ENCODE results near the gene PHTF2.

- TF ChIP-seq, protein P1, sequence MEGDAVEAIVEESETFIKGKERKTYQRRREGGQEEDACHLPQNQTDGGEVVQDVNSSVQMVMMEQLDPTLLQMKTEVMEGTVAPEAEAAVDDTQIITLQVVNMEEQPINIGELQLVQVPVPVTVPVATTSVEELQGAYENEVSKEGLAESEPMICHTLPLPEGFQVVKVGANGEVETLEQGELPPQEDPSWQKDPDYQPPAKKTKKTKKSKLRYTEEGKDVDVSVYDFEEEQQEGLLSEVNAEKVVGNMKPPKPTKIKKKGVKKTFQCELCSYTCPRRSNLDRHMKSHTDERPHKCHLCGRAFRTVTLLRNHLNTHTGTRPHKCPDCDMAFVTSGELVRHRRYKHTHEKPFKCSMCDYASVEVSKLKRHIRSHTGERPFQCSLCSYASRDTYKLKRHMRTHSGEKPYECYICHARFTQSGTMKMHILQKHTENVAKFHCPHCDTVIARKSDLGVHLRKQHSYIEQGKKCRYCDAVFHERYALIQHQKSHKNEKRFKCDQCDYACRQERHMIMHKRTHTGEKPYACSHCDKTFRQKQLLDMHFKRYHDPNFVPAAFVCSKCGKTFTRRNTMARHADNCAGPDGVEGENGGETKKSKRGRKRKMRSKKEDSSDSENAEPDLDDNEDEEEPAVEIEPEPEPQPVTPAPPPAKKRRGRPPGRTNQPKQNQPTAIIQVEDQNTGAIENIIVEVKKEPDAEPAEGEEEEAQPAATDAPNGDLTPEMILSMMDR (IDR thresholded peaks at IDR 0.05; ENCODE audit: extremely low read depth in 1 of 2, insufficient read depth in 1 of 2, low read depth in 1 of 2, low read length in 2 of 2) = no peak
- no peak for TF ChIP-seq JUN (IDR thresholded peaks at IDR 0.05; ENCODE audit: borderline replicate concordance, insufficient read depth, insufficient read length, low read depth)
- TF ChIP-seq EZH2 (IDR thresholded peaks at IDR 0.05; ENCODE audit: borderline replicate concordance, low read depth, low read length, severe bottlenecking) = no peak
- TF ChIP-seq POLR2A (IDR thresholded peaks at IDR 0.05; ENCODE audit: low read depth, low read length) = no peak
- TF ChIP-seq MYC (IDR thresholded peaks at IDR 0.05; ENCODE audit: low read depth, low read length) = no peak
- TF ChIP-seq POLR2AphosphoS5 (IDR thresholded peaks at IDR 0.05; ENCODE audit: insufficient read depth, low read depth, low read length) = no peak
- TF ChIP-seq, protein P2, sequence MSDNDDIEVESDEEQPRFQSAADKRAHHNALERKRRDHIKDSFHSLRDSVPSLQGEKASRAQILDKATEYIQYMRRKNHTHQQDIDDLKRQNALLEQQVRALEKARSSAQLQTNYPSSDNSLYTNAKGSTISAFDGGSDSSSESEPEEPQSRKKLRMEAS (IDR thresholded peaks at IDR 0.05; ENCODE audit: insufficient read depth, insufficient read length) = no peak
- TF ChIP-seq GATA2 (IDR thresholded peaks at IDR 0.05; ENCODE audit: insufficient read depth, insufficient read length, low read depth, low read length) = no peak
- TF ChIP-seq FOS (IDR thresholded peaks at IDR 0.05; ENCODE audit: borderline replicate concordance, insufficient read depth, low read length) = no peak
Measured at GRCh38 chr7:77903597-77903996, 105.0 kb downstream of the PHTF2 start.
